Activated T-helper 9 cell treated with anti-CD3 and anti-CD28 coated beads, Interleukin-2, amount 50 U/mL, for 16 hours (primary cell): Measurements from ENCODE around the gene ZBTB11.
"Not testable (repeated sequence)": the region's sequence is repeated elsewhere in the genome, so short reads cannot be mapped to it uniquely, and the experiment has no call there.

ENCODE experiments used
- DNase-seq: peaks from one replicate; pipeline ENCODE4 v3.0.0-alpha.2; 2020; ENCODE audit warnings: low read depth

The ZBTB11 gene

DNA sequence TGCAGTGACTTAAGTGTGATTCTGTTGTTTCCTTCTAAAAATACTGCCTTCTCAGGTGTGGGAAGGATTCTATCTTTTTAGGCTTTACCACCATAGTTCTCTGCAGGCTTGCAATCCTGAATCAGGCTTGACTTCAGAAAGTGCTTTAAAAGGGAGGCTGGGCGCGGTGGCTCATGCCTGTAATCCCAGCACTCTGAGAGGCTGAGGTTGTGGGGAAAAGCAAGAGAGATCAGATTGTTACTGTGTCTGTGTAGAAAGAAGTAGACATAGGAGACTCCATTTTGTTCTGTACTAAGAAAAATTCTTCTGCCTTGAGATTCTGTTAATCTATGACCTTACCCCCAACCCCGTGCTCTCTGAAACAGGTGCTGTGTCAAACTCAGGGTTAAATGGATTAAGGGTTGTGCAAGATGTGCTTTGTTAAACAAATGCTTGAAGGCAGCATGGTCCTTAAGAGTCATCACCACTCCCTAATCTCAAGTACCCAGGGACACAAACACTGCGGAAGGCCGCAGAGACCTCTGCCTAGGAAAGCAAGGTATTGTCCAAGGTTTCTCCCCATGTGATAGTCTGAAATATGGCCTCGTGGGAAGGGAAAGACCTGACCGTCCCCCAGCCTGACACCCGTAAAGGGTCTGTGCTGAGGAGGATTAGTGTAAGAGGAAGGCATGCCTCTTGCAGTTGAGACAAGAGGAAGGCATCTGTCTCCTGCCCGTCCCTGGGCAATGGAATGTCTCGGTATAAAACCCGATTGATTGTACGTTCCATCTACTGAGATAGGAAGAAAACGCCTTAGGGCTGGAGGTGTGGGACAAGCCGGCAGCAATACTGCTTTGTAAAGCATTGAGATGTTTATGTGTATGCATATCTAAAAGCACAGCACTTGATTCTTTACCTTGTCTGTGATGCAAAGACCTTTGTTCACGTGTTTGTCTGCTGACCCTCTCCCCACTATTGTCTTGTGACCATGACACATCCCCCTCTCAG lies 15.0 kb upstream of the ZBTB11 start:
- not testable (repeated sequence) for DNase-seq

DNA sequence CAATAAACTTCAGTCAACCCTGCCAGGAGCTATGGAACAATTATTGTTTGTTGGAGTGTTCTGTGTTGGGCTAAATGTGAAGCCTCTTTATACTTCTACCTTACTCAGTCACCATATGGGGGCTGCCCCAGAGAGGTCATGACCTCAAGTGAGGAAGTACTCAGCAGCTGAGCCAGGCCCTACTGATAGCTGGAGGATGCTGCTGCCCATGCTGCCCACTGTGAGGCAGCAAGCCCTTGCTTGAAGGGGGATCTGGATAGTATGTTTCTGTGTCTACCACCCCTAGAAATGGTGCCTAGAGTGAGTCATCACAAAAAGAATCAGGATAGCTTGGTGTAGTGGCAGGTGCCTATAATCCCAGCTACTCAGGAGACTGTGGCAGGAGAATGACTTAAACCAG lies 14.0 kb upstream of the ZBTB11 start:
- no peak for DNase-seq

DNA sequence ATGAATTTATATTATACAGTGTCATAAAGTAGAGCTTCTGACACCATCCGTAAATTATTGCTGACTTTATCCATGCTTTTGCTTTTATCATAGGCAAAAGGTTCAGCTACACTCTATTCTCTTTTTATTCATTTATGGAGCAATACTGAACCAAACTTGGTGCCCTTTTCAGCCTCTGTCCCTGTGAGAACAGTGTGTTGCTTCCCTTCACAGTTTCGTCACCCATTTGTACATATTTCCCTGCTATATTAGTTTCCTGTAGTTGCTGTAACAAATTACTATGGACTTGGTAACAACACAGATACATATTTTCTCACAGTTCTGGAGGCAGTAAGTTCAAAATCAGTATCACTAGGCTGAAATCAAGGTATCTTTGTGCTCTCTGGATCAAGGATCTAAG lies 12.4 kb upstream of the ZBTB11 start:
- DNase-seq, result no peak

DNA sequence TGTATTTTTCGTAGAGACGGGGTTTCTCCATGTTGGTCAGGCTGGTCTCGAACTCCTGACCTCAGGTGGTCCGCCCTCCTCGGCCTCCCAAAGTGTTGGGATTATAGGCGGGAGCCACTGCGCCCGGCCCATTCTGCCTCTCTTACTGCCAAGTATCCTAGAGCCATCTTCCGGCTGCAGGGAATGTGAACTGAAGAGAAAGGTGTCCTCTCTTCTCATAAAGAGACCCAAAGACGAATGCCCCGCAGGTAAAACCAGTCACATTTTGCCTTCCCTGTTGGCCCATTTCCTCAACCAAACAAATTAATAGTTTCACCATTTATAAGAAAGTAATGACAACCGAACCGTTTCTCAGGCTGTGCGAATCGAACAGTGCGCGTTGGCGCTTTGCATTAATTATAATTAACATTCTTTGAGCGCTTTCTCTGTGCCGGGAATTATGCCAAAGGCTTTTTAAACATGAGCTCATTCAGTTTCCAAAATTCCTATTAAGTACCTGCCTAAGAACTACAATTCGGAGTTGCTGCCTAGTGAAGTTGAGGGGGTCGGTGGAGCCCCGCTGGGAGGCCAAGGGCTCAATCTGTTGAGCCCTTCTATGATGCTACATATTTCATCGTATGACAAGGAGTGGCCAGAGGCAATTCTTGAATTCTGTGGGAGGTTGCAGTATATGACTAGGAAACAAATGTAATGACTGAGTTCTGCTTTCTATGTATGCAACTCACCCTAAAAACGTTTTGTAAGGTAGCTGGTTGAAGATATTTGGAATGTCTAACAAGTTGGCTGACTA lies 10.4 kb upstream of the ZBTB11 start:
- DNase-seq, result no peak

DNA sequence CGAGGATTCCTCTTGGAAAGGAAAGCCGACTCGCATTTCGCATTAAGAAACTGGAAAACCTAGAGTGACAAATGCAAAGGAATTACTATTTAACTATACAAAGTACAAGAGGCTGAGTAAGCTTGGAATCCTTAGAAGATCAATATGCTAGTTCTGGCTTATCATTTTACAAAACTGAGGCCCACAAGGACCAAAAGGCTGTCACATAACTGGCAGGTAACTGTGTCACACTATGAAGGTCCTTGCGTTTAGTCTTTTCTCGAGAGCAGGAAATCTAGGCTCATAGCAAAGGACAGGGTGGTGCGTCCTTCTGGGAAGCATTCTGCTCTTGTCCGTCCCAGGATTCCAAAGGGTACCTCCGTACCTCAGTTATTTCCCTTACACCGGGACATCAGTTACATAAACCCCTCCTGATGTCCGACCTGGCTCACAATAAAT lies 9.0 kb upstream of the ZBTB11 start:
- no peak for DNase-seq

DNA sequence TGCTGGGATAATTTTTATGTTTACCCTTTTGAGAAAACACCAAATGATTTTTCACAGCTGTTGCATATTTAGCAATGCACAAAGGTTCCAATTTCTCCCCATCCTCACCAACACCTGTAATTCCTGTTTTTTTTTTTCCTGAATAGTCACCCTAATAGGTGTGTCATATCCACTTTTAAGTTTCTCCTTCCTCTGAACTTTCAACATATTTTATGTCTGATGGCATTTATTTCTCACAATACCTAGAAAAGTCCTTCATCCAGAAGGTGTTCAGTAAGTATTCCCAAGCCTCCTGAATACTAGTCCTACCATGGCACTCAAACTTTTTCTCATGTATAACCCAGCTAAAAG lies 8.1 kb upstream of the ZBTB11 start:
- no peak for DNase-seq

DNA sequence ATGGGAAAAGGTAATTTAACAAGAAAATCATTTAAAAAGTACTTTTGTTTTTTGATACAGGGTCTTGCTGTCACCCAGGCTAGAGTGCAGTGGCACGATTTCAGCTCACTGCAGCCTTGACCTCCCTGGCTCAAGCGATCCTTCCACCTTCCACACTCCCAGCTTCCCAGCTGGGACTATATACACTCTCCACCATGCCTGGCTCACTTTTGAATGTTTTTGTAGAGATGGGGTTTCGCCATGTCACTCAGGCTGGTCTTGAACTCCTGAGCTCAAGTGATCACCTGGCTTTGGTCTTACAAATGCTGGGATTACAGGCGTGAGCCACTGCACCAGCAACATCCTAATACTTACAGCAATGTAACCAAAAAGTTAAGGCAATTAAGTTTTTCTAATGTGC lies 3.5 kb upstream of the ZBTB11 start:
- DNase-seq, result no peak

DNA sequence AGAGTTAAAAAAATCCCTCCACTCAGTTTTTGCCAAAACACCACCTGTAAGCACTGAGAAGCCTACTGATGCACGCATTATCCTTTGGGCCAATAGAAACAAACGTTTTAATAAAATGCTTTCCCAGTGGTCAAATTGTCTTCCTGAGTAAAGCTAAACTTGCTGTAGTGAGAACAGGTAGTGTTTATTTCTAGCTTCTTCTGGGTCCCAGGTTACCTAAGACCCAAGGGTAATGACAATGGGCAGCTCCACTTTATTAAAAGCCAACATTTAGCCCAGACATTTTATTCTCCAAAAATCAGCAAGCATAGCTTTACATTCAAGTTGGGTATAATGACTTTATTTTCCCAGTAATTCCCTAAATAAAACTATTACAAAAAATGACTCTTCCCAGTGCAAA lies 1.9 kb upstream of the ZBTB11 start:
- DNase-seq, result not testable (repeated sequence)

DNA sequence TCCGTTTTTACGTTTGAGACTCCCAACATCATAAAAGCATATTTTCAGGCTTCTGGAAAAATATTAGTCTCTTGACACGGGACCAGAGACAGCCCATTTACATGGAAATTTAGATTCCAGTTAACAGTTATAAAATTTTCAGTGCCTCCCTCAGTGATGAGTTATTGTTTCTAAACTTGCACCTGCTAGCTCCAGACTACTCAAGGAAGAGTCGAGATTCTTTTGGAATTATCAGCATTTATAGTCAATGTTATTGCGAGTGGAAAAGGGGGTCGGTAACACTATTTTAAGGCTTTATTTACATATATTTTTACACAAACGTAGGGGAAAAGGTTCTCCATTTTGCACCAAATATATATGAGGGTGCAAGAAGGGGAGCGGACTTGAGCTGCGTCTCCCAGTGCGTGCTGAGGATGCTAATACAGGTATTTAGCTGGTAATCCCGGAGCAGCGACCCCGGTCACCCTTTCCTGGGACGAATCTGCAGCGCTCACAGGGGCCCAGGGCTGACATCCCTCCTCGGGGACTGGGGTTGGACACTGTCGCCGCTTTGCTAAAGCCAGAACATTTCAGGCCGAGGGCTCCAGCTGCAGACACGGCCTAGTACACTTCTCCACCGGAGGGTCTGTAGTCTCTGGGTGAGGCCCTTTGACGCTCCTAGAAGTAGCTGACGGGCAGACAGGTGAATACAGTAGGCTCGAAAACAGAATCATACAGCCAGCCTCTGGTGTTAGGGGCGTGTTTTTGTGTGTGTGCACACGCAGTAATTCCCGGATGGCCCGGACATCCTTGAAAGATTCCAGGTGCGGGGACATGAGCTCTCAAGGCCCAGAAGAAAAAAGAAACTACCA lies 729 bp upstream of the ZBTB11 start:
- DNase-seq, result no peak

DNA sequence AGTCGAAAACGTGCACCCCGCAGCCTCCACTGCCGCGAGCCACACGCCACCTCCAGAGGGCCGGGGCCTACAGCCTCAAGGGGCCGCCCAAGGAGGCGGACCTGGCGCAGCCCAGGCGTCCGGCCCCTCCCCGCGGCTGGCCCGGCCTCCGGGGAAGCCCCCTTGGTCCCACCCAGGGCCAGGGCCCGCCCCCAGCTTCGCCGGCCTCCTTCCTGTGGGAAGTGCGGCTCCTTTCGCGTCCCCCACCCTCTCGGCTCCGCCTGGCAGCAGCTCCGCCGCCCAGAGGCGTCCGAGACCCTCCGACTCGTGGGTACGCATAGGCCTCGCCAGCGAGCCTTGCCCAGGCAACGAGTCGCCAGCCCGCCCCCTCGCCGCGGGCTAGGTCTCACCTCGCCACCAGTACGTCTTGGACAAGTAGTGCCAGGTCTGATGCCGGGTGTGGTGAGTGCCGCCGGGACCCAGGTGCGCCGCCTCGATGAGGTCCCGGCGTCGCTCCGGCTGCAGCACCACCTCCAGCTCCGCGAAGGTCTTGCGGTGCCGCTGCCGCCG lies 642 bp downstream of the ZBTB11 start:
- peak; percentile 93 for DNase-seq

DNA sequence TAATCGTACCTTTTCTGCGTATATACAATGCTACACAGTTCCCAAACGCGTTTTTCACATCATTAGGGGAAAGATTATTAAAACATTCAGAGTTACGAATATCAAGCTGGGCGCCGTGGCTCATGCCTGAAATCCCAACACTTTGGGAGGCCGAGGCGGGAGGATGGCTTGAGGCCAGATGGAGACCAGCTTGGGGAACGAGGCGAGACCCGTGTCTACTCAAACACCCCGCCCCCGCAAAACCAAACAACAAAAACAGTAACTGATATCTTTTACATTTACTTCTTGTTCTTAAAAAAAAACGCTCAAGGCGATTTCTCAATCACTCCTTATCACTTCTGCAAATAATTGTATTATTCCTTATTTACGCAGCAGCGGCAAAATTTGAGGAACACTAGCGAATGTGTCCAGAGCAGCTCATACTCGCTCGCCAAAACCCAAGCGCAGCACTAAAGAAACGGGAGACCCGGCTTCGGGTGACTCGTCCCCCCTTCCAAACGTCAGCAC lies 1.2 kb downstream of the ZBTB11 start:
- DNase-seq, result no peak

DNA sequence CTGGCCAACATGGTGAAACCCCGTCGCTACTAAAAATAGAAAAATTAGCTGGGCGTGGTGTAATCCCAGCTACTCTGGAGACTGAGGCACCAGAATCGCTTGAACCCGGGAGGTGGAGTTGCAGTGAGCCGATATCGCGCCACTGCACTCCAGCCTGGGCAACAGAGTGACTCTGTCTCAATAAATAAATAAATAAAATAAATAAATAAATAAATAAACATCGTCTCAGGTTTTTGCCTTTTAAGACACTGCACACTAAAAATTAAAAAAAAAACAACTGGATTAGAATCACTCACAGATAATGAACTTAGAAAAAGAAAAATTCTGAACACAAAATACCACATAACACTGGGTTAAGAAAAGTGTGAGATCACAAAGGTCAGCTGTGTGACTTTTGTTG lies 2.4 kb downstream of the ZBTB11 start:
- DNase-seq, result no peak

DNA sequence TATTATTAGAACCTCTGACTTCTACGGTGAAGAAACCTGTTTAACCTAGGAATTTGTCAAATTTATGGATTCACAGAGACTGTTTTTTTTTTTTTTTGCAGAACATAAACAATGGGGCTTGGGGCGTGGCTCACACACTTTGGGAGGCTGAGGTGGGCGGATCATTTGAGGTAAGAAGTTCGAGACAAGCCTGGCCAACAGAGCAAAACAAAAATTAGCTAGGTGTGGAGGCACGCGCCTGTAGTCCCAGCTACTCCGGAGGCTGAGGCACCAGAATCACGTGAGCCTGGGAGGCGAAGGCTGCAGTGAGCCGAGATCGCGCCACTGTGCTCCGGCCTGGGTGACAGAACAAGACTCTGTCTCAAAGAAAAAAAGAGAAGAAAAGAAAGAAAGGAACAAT lies 3.0 kb downstream of the ZBTB11 start:
- DNase-seq, result no peak

DNA sequence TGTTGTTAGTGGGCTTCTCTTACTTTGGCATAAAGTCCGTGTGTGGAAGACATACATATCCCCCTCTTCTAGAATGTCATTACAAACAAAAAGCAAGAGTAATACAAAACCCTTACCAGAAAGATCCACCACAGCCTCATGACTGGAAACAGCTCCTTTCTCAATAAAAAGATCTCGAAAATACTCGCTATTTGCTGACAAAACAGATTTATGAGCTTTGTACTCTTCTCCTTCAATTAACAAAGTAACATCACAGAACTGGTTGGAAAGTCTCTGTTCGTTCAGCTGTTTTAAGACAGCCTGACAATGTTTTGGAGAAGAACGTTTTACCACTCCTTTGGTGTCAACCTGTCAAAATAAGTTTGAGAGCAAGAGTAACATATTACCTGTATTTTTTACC lies 5.9 kb downstream of the ZBTB11 start:
- DNase-seq, result no peak

DNA sequence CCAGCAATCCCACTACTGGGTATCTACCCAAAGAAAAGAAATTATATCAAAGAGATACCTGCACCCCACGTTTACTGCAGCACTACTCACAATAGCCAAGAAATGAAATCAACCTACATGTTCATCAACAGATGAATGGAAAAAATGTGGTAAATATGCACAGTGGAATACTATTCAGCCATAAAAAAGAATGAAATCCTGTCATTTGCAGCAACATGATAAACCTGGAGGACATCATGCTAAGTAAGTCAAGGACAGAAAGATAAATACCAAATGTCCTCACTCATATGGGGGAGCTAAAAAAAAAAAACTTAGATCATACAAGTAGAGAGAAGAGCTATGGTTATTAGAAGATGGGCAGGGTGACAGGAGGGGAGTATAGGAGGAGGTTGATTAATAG lies 9.1 kb downstream of the ZBTB11 start:
- no peak for DNase-seq

DNA sequence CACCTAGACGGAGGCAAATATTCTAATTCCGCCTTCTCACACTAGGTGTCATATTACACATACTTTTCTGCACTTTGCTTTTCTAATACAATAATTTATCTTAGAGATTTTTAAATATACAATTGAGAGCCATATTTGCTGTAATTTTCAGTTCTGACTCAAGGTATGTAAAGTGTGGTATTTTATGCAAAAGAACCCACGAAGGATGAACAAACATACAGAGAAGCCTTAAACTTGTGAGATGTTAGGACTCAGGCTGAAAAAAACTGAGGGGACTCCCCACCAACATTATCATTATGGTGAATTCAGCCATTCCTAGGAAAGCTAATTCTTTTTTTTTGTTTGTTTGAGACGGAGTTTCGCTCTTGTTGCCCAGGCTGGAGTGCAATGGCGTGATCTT lies 9.6 kb downstream of the ZBTB11 start:
- DNase-seq, result no peak

DNA sequence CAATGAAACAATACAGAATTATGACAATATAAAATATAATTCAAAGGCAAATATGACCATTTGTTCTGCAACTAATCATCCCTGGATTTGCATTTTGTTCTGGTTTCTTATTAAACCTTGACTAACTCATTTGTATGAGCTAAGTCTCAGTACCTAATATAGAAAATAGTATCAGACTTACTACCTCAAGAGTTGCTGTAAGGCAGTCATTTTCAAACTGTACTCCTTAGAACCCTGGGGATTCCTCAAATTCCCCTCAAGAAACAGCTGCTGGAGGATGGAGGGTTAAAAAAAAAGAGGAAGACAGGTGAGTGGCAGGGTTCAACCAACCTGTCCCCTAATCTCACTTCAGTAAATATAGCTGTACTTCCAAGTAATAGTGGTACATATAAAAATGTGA lies 11.1 kb downstream of the ZBTB11 start:
- DNase-seq, result no peak

DNA sequence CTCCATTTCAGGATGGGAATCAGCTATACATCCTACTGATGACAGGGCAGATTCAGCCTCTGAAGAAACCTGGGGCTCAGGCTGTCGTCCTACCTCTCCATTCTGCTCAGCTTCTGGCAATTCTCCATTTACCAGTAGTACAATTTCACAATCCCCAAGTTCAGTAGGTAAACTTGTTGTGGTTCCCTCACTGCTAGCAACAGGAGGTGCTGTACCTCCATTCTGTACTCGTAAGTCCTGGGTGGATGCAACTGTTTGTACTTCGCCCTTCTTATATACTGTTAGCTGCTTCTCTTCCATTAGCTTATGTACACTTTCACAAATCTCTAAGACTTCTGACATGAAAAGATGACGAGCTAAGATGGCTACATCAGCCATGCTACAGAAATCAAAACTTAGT lies 11.6 kb downstream of the ZBTB11 start:
- DNase-seq, result no peak

DNA sequence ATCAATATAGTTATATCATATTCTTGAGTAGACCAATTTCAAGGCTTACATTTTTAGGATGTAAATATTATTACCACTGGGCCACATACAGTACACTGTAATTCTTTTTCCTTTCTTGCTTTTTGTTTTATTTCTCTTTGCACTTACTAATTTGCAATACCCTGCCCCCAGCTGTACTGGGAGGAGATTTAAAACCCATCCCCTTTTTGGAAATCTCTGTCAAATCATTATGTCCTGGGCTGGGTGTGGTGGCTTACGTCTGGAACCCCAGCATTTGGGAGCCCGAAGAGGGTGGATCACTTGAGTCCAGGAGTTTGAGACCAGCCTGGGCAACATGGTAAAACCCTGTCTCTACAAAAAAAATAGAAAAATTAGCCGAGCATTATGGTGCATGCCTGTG lies 16.2 kb downstream of the ZBTB11 start:
- DNase-seq, result no peak

DNA sequence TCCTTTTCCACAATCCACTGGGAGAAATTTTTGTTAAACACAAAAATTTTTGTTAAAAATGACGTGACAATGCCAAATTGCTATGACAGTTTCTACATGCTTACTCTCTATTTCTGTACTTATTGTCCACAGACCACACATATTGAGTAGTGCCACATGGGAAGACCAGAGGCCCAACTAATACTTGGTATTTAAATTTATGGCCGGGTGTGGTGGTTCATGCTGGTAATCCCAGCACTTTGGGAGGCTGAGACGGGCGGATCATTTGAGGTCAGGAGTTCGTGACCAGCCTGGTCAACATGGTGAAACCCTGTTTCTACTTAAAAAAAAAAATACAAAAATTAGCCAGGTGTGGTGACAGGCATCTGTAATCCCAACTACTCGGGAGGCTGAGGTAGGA lies 20.3 kb downstream of the ZBTB11 start:
- no peak for DNase-seq

DNA sequence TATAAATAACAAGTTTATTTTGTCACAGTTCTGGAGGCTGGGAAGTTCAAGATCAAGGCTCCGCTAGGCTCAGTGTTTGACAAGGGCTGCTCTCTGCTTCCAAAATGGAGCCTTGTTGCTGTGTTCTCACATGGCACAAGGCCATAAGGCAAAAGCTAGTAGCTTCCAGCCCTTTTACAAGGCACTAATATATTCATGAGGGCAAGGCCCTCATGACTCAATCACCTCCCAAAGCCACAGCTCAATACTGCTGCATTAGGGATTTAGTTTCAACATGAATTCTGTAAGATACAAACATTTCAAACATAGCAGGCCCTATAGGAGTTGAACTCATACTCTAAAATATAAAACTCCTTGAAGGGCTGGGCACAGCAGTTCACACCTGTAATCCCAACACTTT lies 30.2 kb downstream of the ZBTB11 start:
- no peak for DNase-seq
